BE2C (cell line): ENCODE data around the gene PURA. TPM values are rescaled to one million over a fixed set of nuclear protein-coding genes. Genes with fewer than 3 reads are reported as not detected.

Experiments used
- DNase-seq: peaks from one replicate; pipeline ENCODE4 v3.0.0-alpha.2; 2020
- H3K27me3 ChIP-seq: fragments of 250-450 bp; sonication (Bioruptor Pico); 2 replicates; pipeline ENCODE4 v1.5.1; 2020; ENCODE audit warnings: mild to moderate bottlenecking
- H3K36me3 ChIP-seq: fragments of 250-450 bp; sonication (Bioruptor Pico); 2 replicates; pipeline ENCODE4 v1.5.1; 2020; ENCODE audit warnings: mild to moderate bottlenecking
- H3K4me1 ChIP-seq: fragments of 250-450 bp; sonication (Bioruptor Pico); 2 replicates; pipeline ENCODE4 v1.5.1; 2020
- H3K4me3 ChIP-seq: 2 replicates; pipeline ENCODE4 v1.5.1; 2011; ENCODE audit warnings: low read depth, low read length
- H3K9me3 ChIP-seq: fragments of 250-450 bp; sonication (Bioruptor Pico); 2 replicates; pipeline ENCODE4 v1.5.1; 2020
- CTCF ChIP-seq: IDR thresholded peaks from 2 replicates; pipeline ENCODE4 v1.5.1; 2012; ENCODE audit warnings: mild to moderate bottlenecking, low read depth, low read length
- polyA plus RNA-seq: library from polyadenylated mRNA; unstranded; fragments of >200 nt; gene quantifications from one replicate; pipeline ENCODE4 v1.2.1, GENCODE V29; 2012; ENCODE audit warnings: low read depth, missing spikeins; ENCODE audit not compliant: insufficient read length, insufficient read depth

PURA gene
- polyA plus RNA-seq = 36.3 TPM

- H3K27me3 ChIP-seq = peaks cover 30% of the 10 kb centered on the region
- peak within 1 kb of the TSS; percentile 81 for H3K4me3 ChIP-seq
- no peaks in the 10 kb centered on the region for H3K9me3 ChIP-seq
- TF ChIP-seq CTCF = peak; percentile 24; the same call in 1 of the 2 replicates
- no peaks in the 10 kb centered on the region for H3K4me1 ChIP-seq
- DNase-seq = peak; percentile 99
- H3K36me3 ChIP-seq = no peaks in the 10 kb centered on the region
Observed at GRCh38 chr5:140113699-140114263, at the start of gene PURA. PURA (plus strand) TSS chr5:140114109; CDS start chr5:140114182, 73 bp downstream.

GRCh38 chr5:140072812-140073211 is 41.1 kb upstream of the PURA start:
- peaks cover 19% of the 10 kb centered on the region for H3K27me3 ChIP-seq
- H3K9me3 ChIP-seq = no peaks in the 10 kb centered on the region
- no peaks in the 10 kb centered on the region for H3K4me1 ChIP-seq
- TF ChIP-seq CTCF = no peak
- no peaks in the 10 kb centered on the region for H3K36me3 ChIP-seq
- H3K4me3 ChIP-seq = no peak overlapping the region
- no peak for DNase-seq

GRCh38 chr5:140073296-140073695 is 40.6 kb upstream of the PURA start:
- TF ChIP-seq CTCF = peak; percentile 40
- Histone ChIP-seq H3K9me3 (no peaks in the 10 kb centered on the region), H3K4me1 (no peaks in the 10 kb centered on the region), H3K27me3 (peaks cover 14% of the 10 kb centered on the region), H3K4me3 (no peak overlapping the region), H3K36me3 (no peaks in the 10 kb centered on the region)
- DNase-seq = no peak

GRCh38 chr5:140075371-140075770 is 38.5 kb upstream of the PURA start:
- Histone ChIP-seq H3K9me3 (no peaks in the 10 kb centered on the region), H3K36me3 (no peaks in the 10 kb centered on the region), H3K27me3 (peaks cover 10% of the 10 kb centered on the region), H3K4me3 (no peak overlapping the region), H3K4me1 (no peaks in the 10 kb centered on the region)
- DNase-seq = no peak
- TF ChIP-seq CTCF = peak; percentile 19; the same call in 1 of the 2 replicates

- no peak for DNase-seq
- Histone ChIP-seq H3K9me3 (no peaks in the 10 kb centered on the region), H3K36me3 (no peaks in the 10 kb centered on the region), H3K4me1 (no peaks in the 10 kb centered on the region), H3K4me3 (no peak overlapping the region), H3K27me3 (peaks cover 10% of the 10 kb centered on the region)
- no peak for TF ChIP-seq CTCF
Observed at GRCh38 chr5:140076142-140076541, 37.8 kb upstream of the PURA start.

GRCh38 chr5:140076788-140077187 is 37.1 kb upstream of the PURA start:
- Histone ChIP-seq H3K4me1 (no peaks in the 10 kb centered on the region), H3K9me3 (no peaks in the 10 kb centered on the region), H3K27me3 (peaks cover 15% of the 10 kb centered on the region), H3K36me3 (no peaks in the 10 kb centered on the region), H3K4me3 (no peak overlapping the region)
- TF ChIP-seq CTCF = no peak
- DNase-seq = no peak
